DMS114 treated with DMSO at 0.1 percent for 48 hours (cell line): Measurements from ENCODE around the gene COBLL1.

Experiments
- DNase-seq: peaks from one replicate; lab custom pipeline; 2025; ENCODE audit not compliant: unreplicated experiment; lab: John Stamatoyannopoulos, UW

COBLL1 gene

DNA sequence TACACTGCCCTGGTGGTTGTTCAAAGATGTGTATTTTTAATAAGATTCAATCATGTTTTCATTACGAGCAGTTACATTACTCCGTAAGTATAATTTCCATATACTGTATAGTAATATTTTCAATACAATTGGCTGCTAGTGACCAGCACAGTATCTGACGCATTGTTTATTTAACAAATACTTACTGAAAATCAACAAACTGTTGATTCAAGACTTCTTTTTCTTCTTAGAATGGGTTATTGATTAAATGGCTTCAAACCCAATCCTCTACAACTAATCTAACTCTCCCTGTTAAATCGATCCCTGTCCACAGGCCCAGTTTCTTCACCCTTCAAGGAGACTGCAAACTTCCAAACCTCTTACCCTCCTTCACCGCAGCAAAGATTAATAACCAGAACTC lies 18.5 kb downstream of the COBLL1 start:
- no peak for DNase-seq

DNA sequence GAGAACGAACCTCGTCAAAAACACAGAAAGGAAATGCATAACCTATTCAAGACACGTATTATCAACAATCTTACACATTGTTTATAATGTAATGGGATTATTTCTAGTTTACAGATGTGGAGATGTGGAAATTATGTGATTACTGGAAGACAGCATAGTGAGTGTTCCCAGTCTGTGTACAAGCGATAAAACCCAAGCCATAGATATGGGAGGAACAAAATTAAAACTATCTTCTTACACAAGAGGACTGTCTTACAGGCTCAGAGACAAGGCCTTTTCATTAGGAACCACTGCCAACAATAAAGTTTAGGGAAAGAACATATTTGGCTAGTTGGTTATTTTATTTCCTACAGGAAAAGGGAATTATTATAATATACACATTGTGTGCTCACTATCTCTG lies 20.3 kb downstream of the COBLL1 start:
- DNase-seq: no peak

DNA sequence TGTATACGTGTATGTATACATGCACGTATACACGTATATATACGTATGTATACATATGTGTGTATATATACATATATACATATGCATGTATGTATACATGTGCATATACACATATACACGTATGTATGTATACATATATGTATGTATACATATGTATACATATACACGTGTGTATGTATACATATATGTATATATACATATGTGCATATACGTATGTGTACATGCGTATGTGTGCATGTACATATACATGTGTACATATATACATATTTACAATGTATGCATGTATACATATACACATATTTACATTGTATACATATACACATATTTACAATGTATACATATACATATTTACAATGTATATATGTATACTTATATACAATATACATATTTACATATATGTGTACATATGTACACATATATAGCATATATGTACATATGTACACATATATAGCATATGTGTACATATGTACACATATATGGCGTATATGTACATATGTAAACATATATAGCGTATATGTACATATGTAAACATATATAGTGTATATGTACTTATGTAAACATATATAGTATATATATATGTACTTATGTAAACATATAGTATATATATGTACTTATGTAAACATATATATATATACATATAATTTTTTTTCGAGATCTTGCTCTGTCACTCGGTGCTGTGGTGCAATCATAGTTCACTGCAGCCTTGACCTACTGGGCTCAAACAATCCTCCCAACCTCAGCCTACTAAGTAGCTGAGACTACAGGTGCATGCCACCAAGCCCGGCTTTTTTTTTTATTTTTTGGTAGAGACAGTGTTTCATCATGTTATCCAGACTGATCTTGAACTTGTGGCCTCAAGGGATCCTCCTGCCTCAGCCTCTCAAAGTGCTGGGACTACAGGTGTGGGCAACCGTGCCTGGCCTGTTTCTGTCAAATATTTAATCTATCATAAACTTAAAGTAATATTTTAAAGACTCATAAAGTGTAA lies 23.2 kb downstream of the COBLL1 start:
- DNase-seq: no peak

DNA sequence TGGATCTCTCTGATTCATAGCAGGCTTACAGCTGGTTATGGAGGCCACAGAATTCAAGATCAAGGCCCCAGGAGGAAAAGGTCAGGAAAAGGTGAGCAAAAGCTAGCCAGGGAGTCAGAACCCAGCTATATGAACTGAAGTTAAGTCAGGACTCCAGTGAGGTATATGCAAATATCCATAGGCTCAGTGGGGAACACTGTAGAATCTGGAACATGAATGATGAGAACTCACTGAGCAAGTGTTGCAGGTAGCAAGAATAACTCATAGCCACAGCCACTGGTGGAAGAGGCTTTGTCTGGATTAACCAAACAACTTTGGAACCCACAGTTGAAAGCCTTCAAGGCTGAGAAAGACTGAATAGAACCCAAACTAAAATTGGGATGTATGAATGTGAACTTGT lies 24.7 kb downstream of the COBLL1 start:
- no peak for DNase-seq

DNA sequence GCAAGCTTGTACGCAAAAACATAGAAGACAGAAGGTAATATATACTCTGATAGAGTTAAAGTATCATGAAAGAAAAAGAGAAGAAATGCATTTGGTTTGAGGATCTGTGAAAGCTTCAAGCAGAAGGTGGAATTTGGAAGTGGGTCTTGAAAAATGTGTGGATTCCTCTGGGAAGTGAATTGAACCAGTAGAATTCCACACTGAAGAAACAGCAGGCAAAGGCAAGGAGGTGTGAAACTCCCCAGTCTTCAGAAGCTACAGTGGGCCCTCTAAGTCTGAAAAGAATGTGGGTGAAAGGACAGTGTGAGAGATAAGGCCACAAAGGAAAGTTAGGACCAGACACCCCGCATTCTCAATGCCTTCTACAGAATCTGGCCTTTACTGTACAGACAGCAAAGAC lies 25.6 kb downstream of the COBLL1 start:
- no peak for DNase-seq

DNA sequence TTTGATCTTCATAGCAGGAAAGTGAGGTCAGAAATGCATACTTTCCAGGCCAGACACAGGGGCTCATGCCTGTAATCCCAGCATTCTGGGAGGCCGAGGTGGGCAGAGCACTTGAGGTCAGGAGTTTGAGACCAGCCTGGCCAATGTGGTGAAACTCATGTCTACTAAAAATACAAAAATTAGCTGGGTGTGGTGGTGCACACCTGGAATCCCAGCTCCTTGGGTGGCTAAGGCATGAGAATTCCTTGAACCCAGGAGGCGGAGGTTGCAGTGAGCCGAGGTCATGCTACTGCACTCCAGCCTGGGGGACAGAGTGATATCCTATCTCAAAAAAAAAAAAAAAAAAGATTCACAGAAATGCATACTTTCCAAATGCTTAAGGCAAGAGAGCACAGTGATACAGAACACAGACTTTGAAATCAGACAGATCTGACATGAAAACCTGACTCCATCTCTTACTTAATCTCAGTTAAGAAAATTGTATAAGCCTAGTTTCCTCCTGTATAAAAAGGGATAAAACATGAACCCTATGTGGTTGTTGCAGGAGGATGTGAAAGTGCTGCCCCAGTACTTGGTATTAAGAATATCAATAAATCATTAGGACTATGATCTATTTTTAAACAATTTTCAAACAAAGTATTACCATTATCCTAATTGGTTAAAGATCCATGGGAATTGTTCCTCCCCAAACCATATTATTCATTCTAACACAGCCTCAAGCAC lies 26.4 kb downstream of the COBLL1 start:
- no peak for DNase-seq

DNA sequence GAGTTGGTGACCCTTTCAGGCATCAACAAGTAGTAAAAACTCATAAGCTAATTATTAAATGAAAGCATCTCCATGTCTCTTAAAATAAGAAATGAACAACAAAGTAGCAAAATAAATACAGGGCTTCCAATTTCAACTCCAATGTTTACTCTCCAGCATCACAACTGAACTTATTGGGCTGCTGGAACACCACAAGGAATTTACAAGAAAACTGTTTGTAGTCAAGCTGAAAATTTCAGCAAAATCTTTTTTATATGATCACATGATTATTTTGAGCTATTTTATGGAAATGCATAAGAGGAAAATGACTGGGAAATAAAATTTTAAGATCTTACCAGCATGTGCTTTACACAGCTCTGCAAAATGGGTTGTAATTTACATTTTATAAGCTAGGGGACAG lies 28.1 kb downstream of the COBLL1 start:
- no peak for DNase-seq

DNA sequence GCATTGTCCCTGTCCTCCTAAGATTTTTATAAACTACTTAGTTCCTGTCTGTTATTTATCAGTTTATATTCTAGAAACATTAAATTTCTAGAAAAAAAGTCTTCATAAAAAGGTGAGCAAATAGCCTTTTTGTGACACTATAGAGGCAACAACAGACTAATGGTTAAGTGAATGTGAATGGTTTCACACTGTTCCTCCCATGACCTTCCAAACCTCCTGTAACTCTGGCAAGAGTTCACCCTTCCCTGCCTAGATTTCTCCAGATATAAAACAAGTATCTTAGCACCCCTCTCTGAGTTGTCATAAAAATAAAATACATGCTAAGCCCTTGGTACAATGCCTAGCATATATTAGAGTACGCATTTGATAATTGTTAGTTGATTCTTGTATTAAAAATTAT lies 29.2 kb downstream of the COBLL1 start:
- no peak for DNase-seq

DNA sequence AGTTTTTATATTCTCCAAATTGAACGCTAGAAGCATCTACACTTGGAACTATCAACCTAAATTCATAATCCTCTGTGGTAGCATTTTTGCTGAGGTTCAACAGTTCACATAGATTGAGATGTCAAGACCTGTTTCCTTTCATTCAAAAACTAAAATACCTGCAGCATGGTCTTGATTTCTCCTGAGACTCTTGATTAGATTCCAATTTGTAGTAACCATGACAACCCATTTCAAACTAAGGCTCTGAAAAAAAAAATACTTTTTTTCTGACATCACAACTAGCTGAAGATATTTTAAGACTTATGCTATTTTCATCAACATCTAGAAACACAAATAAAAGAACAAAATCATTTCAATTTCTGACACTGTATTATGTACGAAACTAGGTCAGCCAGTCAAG lies 29.8 kb downstream of the COBLL1 start:
- no peak for DNase-seq

DNA sequence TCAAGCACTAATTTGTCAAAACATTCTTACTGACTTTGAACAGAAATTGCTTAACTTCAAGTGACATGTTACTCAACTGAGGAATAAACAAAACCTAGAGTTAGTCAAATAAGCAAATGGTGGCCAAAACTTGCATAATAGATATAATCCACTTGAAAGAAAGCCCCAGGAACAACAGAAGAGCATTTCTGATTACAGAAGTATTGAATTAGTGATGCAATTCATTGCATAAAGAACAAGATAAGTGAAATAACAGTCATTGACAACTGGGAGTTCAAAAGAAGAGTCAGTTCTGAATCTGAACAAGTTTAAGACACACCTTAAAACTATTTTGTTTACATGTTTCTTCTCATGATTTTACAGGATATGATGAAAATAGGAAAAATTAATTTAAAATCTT lies 30.8 kb downstream of the COBLL1 start:
- DNase-seq: no peak

DNA sequence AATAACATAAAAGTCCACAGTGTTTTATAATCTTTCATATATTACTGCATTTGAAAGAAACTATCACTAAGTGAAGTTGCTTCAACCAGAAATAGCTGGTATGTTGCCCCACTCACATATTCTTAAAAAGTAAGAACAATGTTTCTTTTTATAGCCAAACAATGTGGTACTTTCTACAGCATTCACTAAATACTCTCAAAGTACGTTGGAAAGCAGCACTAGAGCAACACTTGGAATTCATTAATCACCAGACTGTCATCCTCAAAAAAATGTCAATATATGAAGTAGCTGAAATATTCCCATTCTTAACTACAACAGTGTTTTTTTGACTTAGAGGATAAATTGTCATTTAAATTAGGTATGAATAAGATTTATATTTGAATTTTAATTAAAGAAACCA lies 32.8 kb downstream of the COBLL1 start:
- DNase-seq: no peak

DNA sequence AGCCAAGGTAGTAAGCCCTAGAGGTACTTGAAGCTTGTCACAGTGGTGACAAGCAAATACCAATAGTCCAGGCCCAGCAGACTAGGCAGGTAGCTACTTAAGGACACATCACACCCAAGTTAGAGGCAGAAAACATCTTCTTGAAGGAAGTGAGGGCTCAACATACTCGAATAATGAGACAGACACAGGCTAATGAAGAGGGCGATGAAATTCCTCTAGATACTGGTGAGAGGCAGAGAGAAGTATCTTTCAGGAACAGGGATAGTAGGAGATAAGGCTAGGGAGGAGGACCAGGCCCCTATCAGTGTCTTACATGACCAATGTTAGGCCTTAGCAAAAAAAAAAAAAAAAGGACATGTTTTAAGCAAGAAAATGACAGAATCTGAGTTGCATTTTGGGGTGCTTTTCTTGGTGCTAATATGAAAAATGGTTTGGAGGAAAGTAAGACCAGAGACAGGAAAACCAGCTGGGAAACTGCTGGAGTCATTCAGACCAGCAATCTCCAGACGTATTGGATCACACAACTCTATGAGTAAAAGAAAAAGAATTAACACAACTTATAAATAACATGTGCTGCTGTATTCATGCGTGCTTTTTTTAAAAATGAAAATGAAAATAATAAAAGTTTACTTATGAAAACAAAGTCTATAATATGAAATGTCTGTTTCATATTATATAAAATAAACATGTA lies 37.7 kb downstream of the COBLL1 start:
- no peak for DNase-seq

DNA sequence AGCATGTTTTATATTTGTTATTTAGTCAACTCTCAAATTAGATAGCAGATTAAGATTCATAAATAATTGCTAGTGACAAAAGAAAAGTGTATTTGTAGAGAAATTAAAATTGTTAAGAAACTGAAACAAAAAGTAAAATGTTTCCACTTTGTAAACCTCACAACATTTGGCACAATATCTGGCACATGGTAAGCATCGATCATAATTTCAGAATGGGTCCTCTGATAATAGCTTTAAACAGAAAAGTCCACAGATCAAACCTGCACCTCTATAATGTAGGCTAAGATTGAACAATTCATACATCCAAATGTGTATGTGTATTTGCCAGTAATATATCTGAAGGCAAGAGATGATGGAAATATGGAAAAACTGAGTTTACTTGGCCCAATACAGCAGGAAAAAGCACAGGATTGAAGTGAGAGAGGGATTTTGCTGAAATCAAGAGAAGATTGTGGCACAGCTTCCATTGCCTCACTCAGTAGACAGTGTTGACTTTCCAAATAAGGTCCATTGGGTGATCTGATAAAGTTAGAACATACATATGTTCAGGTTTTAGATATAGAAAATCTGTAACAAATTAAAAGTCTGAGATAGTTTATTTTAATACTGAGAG lies 39.4 kb downstream of the COBLL1 start:
- DNase-seq: no peak

DNA sequence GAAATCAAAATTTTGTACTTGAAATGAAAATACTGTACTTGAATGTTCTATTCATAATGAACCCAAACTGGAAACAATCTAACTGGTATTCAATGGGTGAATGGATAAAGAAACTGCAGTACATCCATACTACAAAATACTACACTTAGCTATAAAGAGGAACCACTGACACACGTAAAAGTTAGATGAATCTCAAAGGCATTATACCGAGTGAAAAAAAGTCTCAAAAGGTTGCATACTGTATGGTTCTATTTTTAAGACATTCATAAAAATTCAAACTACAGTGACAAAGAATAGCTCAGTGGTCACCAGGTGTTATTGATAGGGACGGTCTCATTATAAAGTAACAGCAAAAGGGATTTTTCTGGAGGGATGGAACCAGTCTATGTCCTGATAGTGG lies 41.1 kb downstream of the COBLL1 start:
- DNase-seq: no peak

DNA sequence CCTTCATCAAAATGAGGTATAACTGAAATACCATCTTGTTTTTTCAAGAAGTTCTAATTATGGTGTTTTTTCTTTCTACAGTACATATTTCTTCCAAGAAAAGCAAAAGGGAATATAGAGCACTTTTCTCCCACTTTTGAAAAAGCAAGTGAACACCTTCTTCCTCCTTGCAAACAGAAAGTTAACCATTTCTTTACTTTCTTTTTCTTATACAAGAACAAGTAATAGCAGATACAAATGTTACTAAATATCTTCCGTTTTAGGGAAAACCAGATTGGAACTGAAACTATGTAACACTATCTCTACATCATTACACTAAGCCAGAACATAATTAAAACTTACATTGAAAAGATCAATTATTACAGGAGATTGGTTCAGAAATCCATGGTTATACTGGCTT lies 44.0 kb downstream of the COBLL1 start:
- no peak for DNase-seq

DNA sequence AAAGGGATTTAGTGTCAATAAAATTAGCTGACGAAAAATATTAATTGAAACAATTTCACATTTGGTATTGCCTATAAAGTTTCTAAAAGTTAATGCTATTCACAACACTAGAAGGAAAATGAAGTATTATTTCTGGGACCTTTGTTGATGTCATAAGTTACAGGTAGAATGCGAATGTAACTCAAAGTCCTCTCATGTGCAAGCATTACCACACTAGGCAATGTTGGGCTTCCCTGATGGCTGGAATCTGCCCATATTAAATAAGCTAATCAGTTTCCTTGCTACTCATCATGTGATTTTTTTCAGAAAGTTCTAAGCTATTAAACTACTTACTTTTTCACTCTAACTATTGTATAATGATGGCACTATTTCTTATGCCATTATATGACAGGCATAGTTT lies 44.6 kb downstream of the COBLL1 start:
- DNase-seq: no peak

DNA sequence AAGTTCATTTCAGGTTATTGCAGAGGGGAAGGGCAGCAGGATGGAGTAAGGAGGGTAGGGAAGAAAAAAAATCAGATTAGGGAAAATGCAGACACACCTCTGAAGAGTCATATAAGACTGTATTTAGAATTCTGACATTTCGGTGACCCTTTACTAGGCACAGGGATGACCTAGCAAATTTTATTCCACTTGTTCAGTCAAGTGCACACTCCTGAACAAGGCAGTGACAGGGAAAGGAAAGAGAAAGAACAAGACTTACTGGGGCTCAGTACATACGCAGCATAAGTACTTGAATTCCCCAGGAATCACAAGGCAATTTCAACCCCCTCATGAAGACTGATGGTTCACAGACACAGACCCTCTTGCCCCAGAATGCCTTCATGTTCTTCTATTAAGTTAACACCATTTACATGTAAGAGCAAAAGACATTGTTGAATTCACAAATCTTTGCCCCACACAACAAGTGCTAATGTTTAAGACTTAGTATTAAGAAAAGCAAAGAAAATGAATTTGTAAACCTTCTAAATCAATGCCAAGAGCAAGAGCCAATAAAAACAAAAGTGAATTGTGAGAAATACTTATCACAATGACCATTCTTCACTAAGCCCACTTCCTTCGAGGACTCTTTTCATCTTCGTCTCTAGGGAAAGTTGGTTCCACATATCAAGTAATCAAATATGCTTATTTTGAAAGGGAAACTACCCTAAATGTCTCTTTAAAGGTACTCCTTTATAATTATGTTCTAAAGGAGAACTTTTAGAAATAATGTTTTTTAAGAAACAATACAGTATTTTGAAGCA lies 47.0 kb downstream of the COBLL1 start:
- no peak for DNase-seq

DNA sequence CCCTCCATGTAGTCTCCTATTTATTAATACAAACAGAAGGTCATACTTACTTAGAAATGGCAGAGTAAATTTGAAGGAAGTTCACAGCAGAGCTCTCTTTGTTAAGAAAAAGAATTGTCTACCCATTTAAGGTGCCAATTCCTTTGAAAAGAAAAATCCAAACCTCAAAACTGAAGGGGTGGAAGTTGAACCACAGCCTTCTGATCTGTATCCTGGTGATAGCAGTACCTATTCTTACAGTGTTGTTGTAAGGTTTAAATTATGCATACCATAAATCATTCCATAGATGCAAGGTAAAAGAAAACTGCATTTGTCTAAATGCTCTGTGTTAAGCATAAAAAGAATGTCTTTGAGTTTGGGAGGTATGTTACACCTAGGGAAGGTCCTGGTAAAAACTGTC lies 47.6 kb downstream of the COBLL1 start:
- no peak for DNase-seq

DNA sequence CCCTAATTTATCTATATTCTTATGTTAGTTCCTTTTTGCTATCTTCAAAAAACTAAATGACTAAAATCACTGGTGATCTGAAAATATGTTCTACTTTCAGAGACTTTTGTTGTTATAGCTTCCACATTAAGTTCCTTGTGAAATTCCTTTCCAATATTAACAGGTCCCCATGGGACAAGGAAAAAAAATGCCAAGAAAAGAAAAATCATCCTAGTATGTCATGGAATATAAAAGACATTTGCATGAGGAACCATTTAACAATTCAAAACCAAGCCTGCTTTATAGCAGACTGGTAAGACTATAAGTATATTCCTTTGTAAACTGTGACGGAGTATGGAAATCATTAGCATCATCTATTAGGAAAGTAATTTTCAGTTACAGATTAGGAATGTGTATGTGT lies 48.1 kb downstream of the COBLL1 start:
- no peak for DNase-seq

DNA sequence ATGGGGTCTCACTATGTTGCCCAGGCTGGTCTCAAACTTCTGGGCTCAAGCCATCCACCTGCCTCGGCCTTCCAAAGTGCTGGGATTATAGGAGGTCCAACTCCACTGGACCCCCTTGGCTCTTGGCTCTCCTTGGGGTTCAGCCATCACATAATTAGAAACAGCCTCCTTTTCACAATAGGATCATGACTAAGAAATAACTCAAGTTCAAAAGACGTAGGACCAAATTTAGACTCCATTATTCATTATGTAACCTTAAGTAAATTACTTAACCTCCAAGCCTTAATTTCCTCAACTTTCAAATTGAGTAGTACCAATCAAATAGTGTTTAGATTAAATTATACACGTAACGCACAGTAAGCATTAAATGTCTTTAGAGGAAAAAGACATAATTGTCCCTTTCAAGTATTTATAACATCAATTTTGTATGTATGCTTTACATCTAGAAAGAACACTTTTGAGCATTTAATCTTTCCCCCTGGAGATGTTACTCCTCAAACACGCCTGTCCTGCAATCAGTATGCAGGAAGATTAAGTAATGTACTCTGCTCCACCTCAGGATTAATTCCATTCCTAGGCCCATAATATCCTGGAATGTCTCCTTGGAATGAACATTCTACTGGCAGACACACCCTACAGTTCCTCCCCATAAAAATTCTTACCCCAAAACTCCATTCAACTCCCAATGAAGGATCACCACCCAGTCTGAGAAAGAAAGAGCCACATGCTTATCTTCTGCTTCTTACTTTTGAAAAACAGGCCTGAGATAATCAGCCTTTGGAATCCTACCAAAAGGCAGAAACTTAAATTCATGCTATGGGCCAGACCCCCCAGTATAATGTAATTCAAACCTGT lies 49.1 kb downstream of the COBLL1 start:
- no peak for DNase-seq
